Fibroblast of villous mesenchyme (primary cell): ENCODE measurements around the gene OPALIN. TPM values are rescaled to one million over a fixed set of nuclear protein-coding genes. Genes with fewer than 3 reads are reported as not detected.

Experiments
- DNase-seq: peaks from one replicate; pipeline ENCODE4 v3.0.0-alpha.2; 2010; ENCODE audit warnings: low read depth
- H3K4me3 ChIP-seq: 2 replicates; pipeline ENCODE4 v1.5.1; 2011; ENCODE audit warnings: low read depth, mild to moderate bottlenecking, low read length
- CTCF ChIP-seq: IDR thresholded peaks from 2 replicates; pipeline ENCODE4 v1.5.1; 2012; ENCODE audit warnings: low read depth, mild to moderate bottlenecking, low read length; ENCODE audit not compliant: insufficient read depth
- total RNA-seq: library from RNA; depleted of rRNA; stranded (reverse); fragments of >200 nt; gene quantifications from 2 replicates; pipeline ENCODE4 v1.2.3, GENCODE V29; 2012

OPALIN gene
- total RNA-seq, 1 donor = not detected

DNA sequence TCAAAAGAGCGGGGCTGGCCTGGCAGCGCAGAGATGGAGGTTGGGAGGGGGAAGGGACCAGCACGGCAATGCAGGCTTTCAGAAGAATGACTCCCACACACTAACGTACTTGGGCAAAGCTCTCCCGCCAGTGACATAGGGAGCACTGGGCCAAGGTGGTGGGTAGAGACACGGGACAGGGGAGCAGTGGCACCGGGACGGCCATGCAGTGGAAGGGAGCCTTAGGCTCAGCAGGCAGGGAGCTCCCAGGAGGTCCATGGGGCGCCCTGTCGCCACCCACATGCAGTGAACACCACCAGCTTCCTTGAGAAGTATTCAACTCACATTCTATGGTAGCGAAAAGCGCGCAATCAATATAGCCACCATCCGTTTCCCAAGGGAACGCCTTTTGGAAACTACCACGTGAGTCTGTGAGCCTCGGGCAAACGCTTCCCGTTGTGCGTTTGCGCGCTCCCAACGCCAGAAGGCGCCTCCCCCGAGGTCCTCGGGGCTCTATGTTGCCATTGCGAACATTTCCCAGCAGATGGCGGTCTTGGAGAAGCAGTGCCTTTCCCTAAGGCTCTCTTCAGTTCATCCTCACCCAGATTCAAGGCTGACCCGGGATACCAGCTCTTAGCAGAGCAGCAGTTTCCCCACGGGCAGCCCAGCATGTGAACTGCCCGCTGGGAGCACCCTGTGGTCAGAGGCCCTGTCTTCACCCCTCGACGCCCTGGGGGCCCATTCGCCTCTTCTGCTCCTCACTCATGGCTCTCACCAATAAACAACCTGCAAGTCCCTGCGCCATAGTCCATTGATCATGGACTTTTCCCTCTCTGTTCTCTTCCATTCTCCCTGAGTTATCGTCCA is 16.4 kb upstream of the OPALIN start:
- H3K4me3 ChIP-seq = peak overlapping the region; percentile 33
- peak; percentile 86 for DNase-seq

GRCh38 chr10:96374639-96374984 is 15.8 kb upstream of the OPALIN start:
- no peak for TF ChIP-seq CTCF
- no peak overlapping the region for H3K4me3 ChIP-seq
- DNase-seq = no peak

More for the DNA sequence above, 16.4 kb upstream of the OPALIN start:
- peak; percentile 96 for TF ChIP-seq CTCF

GRCh38 chr10:96374004-96374403 is 15.2 kb upstream of the OPALIN start:
- no peak for DNase-seq
- no peak for TF ChIP-seq CTCF
- H3K4me3 ChIP-seq = no peak overlapping the region

DNA sequence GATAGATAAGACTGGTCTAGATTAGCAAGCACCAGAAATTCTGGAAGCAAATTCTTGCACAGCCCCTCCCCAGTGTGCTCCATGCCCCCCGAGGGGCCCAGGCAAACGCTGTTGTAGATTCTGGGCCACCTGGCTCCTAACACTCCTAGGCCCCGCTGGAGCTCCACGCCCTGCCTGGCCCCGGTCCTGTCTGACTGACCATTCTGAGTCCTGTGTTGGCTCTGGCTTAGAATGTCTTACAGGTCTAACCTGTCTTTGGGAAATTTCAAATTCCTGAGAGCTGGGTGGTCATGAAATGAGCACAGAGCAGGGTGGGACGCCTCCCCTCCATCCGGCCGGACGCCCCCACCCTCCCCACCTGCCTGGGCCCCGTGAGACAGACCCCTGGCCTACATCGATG is 12.6 kb upstream of the OPALIN start:
- no peak for TF ChIP-seq CTCF
- DNase-seq = no peak
- H3K4me3 ChIP-seq = no peak overlapping the region

DNA sequence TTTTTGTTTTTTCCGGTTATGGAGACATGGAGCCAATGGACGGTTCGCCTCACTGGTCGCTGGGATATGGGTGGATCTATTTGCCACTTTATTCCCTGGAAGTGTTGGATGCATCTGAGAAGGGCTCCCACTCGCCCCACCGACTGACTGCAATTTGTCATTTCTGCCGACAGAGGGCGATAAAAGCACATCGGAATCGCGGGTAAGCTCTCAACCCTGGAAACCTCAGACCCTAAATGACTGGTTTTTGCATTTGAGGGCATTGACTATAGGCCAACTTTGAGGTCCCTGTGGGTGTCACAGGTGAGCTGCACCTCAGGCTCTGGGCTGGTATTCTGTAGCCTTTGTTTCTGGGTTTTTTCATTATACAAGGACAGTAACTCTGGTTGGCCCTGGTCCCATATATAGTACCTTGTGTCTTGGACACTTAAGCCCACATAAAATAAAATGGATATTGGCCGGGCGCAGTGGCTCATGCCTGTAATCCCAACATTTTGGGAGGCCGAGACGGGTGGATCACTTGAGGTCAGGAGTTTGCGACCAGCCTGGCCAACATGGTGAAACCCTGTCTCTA is 11.9 kb upstream of the OPALIN start:
- peak; percentile 36 for DNase-seq
- peak; percentile 83 for TF ChIP-seq CTCF
- H3K4me3 ChIP-seq = no peak overlapping the region

DNA sequence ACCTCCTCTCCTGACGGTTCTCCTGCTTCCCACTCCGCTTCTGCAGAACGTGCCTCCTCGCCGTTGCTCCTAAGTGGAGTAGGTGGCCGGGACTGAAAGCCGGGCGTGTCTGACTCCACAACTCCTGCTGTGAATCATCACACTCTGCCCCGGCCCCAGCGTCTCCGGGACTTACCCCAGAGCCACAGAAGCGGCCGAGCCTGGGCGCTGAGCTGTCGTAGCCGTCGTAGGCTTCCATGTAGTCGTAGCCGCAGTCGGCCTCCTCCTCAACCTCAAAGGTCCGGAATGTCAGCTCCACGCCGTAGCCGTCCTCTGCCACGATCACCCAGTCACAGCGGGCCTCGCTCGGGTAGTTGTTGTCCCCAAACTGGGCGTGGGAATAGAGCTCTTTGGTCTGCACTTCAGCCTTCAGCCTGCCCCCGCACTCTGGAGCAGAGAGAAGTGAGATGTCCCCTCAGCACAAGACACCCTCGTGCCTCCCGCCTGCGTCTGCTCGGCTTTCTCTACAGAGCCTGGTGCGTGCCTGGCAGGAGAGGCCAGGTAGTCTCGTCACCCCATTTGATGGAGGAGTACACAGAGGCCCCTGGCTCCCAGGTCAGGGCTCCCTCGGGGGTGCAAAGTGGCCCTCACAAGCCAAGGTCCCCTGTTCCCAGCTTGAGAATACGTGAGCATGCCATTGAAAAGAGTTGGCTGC is 11.2 kb upstream of the OPALIN start:
- TF ChIP-seq CTCF = no peak
- DNase-seq = peak; percentile 19
- no peak overlapping the region for H3K4me3 ChIP-seq
